Activated CD4-positive, alpha-beta T cell treated with anti-CD3 and anti-CD28 coated beads, Interleukin-2, amount 10 ng/mL, durations not matched to agents 24 days and 14 days (primary cell): Measurements from ENCODE around the gene UST. TPM values are rescaled to one million over a fixed set of nuclear protein-coding genes. Genes with fewer than 3 reads are reported as not detected.
A peak's percentile ranks its signal among the peaks of the same experiment; 100 is the strongest.

Source experiments
- DNase-seq: peaks from one replicate; pipeline ENCODE4 v3.0.0; 2022
- H3K27ac Mint-ChIP-seq: one replicate; pipeline ENCODE4 v1.8.0; 2022; ENCODE audit warnings: mild to moderate bottlenecking, mixed read lengths
- H3K27me3 Mint-ChIP-seq: one replicate; pipeline ENCODE4 v1.8.0; 2022; ENCODE audit warnings: mixed read lengths
- H3K36me3 Mint-ChIP-seq: one replicate; pipeline ENCODE4 v1.8.0; 2022; ENCODE audit warnings: low read depth, mild to moderate bottlenecking, mixed read lengths
- H3K4me1 Mint-ChIP-seq: one replicate; pipeline ENCODE4 v1.8.0; 2021; ENCODE audit warnings: mixed read lengths
- H3K4me3 Mint-ChIP-seq: one replicate; pipeline ENCODE4 v1.8.0; 2022; ENCODE audit warnings: mild to moderate bottlenecking, moderate library complexity, mixed read lengths
- H3K9me3 Mint-ChIP-seq: one replicate; pipeline ENCODE4 v1.8.0; 2021; ENCODE audit warnings: mixed read lengths
- intact Hi-C: fragments of 100-400 bp; cut with micrococcal nuclease; formaldehyde crosslinking; loops from one replicate; pipeline ENCODE4 v1.15.1; 2023
- total RNA-seq: library from RNA; stranded (reverse); gene quantifications from 2 replicates; pipeline ENCODE4 v1.2.3, GENCODE V29; 2022

Gene UST
- total RNA-seq, 1 donor from 2014 or later: 0.70 TPM

DNA sequence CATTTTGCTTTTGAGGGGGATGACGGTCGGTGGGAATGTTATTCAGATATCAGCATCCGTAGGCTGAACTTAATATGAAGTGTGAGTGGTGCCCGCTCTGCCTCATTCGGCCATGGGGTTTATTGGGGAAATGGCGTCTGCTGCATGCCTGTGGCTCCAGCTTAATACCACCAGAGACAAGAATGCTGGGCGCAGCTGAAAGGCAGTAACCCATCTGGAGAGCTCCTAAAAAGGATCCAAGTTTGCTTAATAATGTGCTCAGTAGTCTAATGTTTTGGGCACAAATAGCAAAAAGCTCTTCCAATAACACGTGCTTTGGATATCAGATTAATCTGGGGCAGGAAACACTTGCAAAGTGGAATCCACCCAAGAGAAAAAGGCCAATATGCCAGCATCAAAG is 297.7 kb downstream of the UST start:
- Mint-ChIP-seq H3K4me1 (peaks cover 60% of the 10 kb centered on the region), H3K9me3 (peaks cover 6% of the 10 kb centered on the region), H3K27ac (peak overlapping the region; percentile 11), H3K4me3 (no peak overlapping the region), H3K27me3 (no peaks in the 10 kb centered on the region), H3K36me3 (peaks cover 5% of the 10 kb centered on the region)
- DNase-seq: no peak
- intact Hi-C loops: no loop called here

DNA sequence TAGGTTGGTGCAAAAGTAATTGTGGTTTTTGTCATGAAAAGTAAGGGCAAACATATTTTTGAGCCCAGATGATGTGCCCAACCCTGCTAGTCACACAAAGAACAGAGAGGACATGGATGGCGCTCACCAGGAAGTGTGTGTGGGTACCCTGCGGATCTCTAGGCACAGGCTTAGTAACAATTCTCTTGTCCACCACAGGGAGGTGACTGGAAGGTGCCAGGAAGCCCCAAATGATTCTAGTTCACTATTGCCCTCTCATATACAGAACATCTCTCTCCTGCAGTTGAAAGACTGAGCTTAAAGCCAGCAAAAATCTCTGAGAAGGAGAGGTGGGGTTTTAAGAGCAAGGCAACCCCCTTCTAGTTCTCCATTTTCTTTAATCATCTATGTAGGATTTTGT is 298.6 kb downstream of the UST start:
- intact Hi-C loops: no loop called here
- no peaks in the 10 kb centered on the region for H3K27me3 Mint-ChIP-seq
- H3K27ac Mint-ChIP-seq: peak overlapping the region; percentile 66
- no peak for DNase-seq
- peaks cover 7% of the 10 kb centered on the region for H3K36me3 Mint-ChIP-seq
- peaks cover 57% of the 10 kb centered on the region for H3K4me1 Mint-ChIP-seq
- peak overlapping the region; percentile 30 for H3K4me3 Mint-ChIP-seq
- peaks cover 6% of the 10 kb centered on the region for H3K9me3 Mint-ChIP-seq

DNA sequence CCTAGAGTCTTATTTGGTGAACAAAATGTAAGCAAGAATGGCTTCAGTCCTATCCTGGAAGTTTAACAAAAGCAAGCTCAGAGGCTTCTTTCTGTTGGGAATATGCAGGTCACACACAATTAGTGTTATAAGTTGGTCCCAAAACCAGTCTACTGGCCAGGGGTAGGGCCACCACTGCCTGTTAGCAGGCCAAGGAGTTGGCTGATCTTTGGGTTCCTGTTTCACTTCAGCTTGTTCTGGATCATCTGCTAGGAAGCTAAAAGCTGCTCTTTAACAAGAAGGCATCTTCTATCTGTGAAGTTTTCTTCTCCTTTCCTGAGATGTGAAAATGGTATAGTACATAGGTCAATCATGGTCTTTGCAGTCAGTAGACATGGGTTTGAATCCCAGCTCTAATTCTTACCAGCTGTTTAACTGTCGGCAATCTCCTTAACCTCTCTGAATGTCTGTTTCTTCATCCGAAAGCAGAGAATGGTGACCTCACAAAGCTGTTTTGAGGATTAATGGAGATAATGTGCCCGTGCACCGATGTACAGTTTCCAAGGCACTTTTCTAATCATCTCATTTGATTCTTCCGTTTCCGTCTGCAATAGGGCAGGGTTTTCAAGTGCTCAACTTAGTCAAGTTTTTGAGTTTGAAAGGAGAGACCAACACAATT is 299.5 kb downstream of the UST start:
- Mint-ChIP-seq H3K4me1 (peaks cover 54% of the 10 kb centered on the region), H3K27me3 (no peaks in the 10 kb centered on the region), H3K9me3 (peaks cover 6% of the 10 kb centered on the region), H3K36me3 (peaks cover 7% of the 10 kb centered on the region), H3K27ac (peak overlapping the region; percentile 83), H3K4me3 (peak overlapping the region; percentile 80)
- DNase-seq: peak; percentile 57
- intact Hi-C loops: loop anchor here (2.0 kb wide), 1 partner anchor 15 kb away; no protein-coding TSS in a partner anchor

DNA sequence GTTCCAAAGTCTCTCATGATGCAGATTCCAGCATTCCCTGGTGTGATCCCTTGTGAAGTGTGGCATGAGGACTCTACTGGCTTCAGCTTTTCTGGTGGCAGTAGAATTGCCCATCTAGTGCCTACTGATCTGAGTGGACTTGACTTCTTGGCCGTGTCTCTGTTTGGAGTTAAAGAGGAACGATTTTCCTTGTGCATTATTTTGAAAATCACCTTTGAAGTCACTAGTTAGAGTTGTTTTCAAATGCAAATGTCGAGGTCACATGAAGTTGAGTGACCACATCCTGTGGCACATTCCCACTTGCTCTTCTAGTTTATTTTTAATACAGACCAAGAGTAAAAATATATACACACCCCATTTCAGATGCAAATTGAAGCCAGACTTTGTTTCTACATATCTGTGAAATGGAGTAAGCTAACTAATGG is 300.0 kb downstream of the UST start:
- peak; percentile 78 for DNase-seq
- Mint-ChIP-seq H3K36me3 (peaks cover 7% of the 10 kb centered on the region), H3K9me3 (peaks cover 6% of the 10 kb centered on the region), H3K27me3 (no peaks in the 10 kb centered on the region), H3K27ac (peak overlapping the region; percentile 83), H3K4me3 (peak overlapping the region; percentile 80), H3K4me1 (peaks cover 50% of the 10 kb centered on the region)
- intact Hi-C loops: loop anchor here (2.0 kb wide), 1 partner anchor 14 kb away; no protein-coding TSS in a partner anchor

DNA sequence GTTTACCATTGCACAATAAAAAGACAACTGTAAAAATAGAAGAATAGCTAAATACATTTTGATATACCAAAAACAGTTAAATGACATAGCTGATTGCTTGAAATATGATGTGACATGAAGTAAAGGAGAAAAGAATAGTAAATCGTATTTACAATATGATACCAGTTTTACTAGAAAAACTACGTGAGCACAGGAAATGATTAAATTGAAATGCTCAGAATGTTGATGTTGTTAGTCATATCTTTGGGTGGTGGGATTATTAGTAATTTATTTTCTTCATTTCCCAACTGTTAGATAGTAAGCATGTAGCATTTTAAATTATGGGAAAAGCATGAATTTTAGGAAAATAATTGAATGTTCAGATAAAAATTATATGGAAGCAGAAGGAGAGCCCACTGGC is 302.4 kb downstream of the UST start:
- Mint-ChIP-seq H3K4me3 (no peak overlapping the region), H3K27me3 (no peaks in the 10 kb centered on the region), H3K36me3 (peaks cover 11% of the 10 kb centered on the region), H3K4me1 (peaks cover 53% of the 10 kb centered on the region), H3K27ac (no peak overlapping the region), H3K9me3 (peaks cover 11% of the 10 kb centered on the region)
- DNase-seq: no peak
- intact Hi-C loops: no loop called here

DNA sequence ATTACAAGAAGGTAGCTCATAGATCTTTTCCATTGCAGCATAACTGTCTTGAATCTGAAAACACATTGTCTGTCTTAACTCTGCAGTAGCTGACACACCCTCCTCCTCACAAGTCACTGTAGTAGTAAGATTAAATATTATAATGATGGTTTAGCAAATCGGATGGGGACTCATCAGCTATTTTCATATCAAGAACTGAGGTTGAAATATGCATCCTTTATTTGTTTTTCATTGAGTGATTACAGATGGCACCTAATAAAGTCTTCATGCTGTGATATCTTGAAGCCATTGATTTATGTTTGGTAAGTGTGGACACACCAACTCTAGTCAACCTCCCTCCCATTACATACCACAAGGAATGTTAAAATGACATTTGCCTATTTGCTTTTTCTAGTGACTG is 303.3 kb downstream of the UST start:
- Mint-ChIP-seq H3K36me3 (peaks cover 9% of the 10 kb centered on the region), H3K27ac (no peak overlapping the region), H3K4me1 (peaks cover 47% of the 10 kb centered on the region), H3K27me3 (no peaks in the 10 kb centered on the region), H3K4me3 (no peak overlapping the region), H3K9me3 (peaks cover 11% of the 10 kb centered on the region)
- DNase-seq: no peak
- intact Hi-C loops: no loop called here

DNA sequence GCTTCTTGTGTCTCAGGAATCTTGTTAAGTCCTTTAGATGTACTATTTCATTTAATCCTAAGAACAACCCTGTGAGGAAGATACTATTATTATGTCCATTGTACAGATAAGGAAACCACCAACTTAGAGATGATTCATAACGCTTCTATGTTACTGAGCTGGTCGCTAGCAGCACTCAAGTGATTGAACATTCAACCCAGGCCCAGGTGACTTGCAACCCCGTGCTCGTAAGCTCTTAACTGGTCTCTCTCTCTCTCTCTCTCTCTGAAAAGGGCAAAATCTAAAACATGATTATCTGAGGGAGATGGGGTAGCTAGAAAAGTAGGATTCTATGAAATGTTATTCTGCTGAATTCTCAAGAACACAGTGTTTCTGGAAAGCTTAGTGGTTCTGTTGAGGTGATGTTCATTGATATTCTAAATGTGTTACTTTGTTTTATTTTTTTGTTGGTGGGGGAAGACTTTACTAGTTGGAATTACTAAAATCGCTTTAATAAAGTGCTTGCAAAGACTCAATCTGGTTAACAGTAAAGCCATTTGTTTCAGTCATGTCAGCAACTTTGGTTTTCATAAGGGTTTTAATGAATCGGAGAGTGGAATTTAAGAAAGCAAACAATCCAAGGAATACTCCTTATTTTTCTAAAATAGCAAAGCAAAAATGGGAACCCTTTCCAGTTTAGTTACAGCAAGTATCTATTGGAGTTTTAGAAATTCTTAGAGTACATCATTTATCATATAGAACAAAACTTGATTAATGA is 305.7 kb downstream of the UST start:
- Mint-ChIP-seq H3K27me3 (no peaks in the 10 kb centered on the region), H3K36me3 (peaks cover 8% of the 10 kb centered on the region), H3K4me3 (peak overlapping the region; percentile 5), H3K27ac (no peak overlapping the region), H3K9me3 (peaks cover 4% of the 10 kb centered on the region), H3K4me1 (peaks cover 35% of the 10 kb centered on the region)
- DNase-seq: peak; percentile 51
- intact Hi-C loops: no loop called here

DNA sequence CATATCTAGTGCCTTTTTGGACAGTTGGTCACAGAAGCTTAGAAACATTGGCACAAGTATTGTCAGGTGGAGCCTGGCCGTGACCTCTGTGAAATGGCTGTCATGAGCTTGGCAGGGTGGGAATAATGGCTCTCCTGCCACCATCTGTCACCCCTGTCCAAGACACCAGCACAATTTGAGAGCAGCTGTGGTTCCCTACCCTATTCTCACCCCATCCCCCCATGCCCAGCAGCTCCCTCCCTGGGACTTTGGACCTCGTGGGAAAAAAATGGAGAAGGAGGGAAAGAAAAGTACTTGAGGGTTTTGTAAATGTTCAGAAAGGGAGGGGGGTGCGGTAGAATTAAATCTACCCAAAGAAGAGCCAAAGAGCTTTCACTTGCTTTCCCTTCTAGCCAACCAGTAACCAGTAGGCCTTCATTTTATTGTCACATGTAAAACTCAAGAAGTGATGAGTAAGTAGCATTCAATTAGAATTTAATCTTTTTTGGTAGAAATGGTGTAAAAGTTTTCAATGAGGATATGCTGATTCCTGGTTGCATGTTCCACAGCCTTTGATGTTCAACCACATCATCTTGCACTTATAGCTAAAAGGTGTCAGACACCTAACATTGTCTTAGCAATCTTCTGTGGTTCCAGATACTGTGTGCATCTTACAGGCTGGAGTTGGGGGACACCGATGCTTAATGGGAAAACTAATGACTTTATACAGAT is 307.2 kb downstream of the UST start:
- H3K27ac Mint-ChIP-seq: no peak overlapping the region
- peaks cover 32% of the 10 kb centered on the region for H3K4me1 Mint-ChIP-seq
- peaks cover 4% of the 10 kb centered on the region for H3K9me3 Mint-ChIP-seq
- no peaks in the 10 kb centered on the region for H3K27me3 Mint-ChIP-seq
- intact Hi-C loops: no loop called here
- DNase-seq: peak; percentile 53
- H3K4me3 Mint-ChIP-seq: no peak overlapping the region
- peaks cover 8% of the 10 kb centered on the region for H3K36me3 Mint-ChIP-seq

DNA sequence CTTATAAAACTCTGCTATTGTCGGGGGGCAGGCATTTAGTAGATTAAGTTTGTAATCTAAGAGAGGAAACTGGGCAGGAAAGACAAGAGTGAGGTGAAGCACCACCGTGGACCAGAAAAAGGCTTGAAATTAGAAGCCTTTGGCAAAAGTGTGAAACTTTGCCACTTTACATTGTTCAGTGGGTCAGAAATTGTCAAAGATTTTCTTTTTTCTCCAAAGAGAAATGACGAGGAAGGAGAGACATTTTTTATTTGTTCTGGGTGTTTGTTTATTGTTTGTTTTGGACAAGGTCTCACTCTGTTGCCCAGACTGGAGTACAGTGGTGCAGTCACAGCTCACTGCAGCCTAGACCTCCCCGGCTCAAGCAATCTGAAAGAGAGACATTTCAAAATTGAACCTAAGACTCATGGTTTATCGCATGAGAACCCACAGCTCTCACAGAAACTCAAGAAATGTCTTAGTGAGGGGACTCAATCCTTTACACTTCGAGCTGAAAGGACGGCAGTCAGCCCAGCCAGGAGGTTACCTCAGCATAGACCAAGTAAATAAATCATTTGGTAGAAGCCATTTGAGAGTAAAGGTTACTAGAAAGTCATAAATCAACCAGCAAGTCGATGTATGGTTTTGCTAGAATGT is 307.8 kb downstream of the UST start:
- H3K4me1 Mint-ChIP-seq: peaks cover 33% of the 10 kb centered on the region
- intact Hi-C loops: no loop called here
- DNase-seq: peak; percentile 54
- H3K36me3 Mint-ChIP-seq: peaks cover 8% of the 10 kb centered on the region
- no peak overlapping the region for H3K27ac Mint-ChIP-seq
- H3K4me3 Mint-ChIP-seq: no peak overlapping the region
- H3K9me3 Mint-ChIP-seq: peaks cover 4% of the 10 kb centered on the region
- H3K27me3 Mint-ChIP-seq: no peaks in the 10 kb centered on the region

DNA sequence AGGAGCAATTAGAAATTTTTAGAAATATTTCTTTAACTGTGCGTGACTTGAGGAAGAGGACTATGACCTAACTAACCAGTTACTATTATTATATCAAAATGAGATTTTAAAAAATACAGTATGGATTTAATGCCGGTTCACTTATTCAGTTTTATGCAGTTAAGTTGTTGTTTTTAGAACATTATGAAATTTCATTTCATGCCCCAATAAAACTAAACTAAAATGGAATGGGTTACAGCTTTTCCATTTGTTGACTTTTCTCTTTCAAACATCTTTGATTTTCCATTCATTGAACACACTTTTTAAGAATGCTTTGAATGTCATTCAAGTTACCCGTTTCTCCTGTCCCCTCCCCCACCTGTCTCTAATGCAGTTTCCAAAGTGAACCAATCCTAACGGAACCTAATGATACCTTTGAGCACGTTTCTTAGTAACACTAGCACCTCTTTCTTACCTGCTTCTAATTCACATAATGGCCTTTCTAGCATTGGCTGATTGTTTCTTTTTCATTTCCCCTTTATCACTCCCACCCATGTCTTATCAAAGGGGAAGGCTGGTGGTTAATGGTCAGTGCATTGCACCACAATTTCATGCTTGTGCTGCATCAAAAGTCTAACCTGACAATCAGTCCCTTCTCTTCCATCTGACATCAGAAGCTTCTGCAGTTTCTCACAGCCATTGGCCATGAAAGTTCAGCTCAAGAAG is 308.5 kb downstream of the UST start:
- Mint-ChIP-seq H3K9me3 (peaks cover 4% of the 10 kb centered on the region), H3K4me1 (peaks cover 37% of the 10 kb centered on the region), H3K27ac (no peak overlapping the region)

DNA sequence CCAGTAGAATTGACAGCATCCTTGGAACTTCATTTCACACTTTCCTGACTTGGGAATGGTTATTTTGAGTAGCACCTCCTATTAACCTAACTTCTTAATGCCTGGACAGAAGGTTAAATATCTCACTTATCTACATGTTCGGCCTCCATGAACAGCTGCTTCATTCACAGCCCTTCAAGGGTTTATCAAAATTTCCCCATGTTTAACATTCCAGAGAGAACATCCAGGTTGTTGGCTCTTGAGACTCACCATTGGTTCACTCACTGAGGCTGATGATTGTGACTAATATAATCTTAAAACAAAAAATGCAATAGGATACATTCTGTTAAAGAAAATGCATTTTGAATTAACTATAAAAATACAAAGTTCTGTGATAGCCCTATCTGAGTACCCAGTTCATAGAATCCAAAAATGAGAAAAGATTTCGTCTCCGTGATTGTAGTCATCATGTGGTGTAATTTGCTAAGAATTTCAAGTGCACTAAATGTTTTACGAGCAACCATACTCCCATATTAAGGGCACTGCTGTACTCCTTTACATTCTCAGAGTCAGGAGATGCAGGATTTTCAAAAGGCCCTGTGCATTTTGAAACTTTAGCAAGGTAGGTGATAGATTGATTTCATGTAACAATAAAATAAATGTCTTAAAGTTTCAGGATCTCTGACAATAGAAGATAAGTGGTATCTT is 310.1 kb downstream of the UST start:
- H3K4me1 Mint-ChIP-seq: peaks cover 50% of the 10 kb centered on the region
- intact Hi-C loops: no loop called here
- no peak overlapping the region for H3K4me3 Mint-ChIP-seq
- no peak for DNase-seq
- peaks cover 4% of the 10 kb centered on the region for H3K9me3 Mint-ChIP-seq
- H3K27ac Mint-ChIP-seq: no peak overlapping the region
- no peaks in the 10 kb centered on the region for H3K27me3 Mint-ChIP-seq
- peaks cover 6% of the 10 kb centered on the region for H3K36me3 Mint-ChIP-seq

More for the DNA sequence above, 308.5 kb downstream of the UST start:
- Mint-ChIP-seq H3K4me3 (no peak overlapping the region), H3K36me3 (peaks cover 6% of the 10 kb centered on the region), H3K27me3 (no peaks in the 10 kb centered on the region)
- DNase-seq: no peak
- intact Hi-C loops: no loop called here

DNA sequence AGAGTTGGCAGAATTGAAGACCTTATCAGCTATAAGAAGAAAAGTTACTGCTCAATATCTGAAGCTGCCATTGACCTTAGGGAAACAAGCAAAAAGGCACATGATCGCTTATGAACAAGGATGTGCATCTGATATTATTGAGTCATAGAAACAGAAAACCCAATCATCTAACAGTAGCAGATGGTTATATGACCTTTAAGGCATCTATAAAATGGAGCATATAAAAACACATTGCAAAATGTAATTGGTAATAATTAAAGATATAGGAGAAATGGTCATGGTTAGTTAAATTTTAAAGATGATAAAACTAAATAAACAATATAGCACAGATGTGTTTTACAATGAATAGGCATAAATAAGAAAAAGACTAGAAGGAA is 310.6 kb downstream of the UST start:
- no peak for DNase-seq
- H3K36me3 Mint-ChIP-seq: peaks cover 5% of the 10 kb centered on the region
- H3K27ac Mint-ChIP-seq: no peak overlapping the region
- peaks cover 52% of the 10 kb centered on the region for H3K4me1 Mint-ChIP-seq
- no peak overlapping the region for H3K4me3 Mint-ChIP-seq
- H3K9me3 Mint-ChIP-seq: peaks cover 3% of the 10 kb centered on the region
- intact Hi-C loops: no loop called here
- H3K27me3 Mint-ChIP-seq: no peaks in the 10 kb centered on the region

DNA sequence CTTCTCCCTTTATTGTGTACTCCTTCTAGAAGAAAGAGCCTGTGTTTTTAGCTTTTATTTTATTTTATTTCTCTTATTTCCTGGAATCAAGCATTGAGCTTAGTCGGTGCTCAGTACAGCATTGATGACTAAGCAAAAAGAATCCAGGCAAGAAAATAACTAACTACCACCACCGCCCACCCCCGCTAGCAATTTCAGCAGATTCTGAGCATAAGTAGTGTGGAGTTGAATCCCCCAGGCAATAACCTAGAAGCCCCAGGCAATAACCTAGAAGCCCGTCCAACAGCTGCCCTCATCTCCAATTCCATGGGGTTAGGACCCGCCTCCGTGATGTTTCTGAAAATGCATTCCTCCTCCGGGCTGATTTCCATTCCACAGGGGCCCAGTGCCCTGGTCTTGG is 312.7 kb downstream of the UST start:
- Mint-ChIP-seq H3K4me3 (peak overlapping the region; percentile 80), H3K9me3 (no peaks in the 10 kb centered on the region), H3K27ac (peak overlapping the region; percentile 95), H3K36me3 (peaks cover 2% of the 10 kb centered on the region), H3K4me1 (peaks cover 58% of the 10 kb centered on the region), H3K27me3 (no peaks in the 10 kb centered on the region)
- DNase-seq: no peak
- intact Hi-C loops: no loop called here
